Epithelial cell of esophagus (primary cell): ENCODE data around the gene MAFG.

Source experiments
- DNase-seq: peaks from one replicate; pipeline ENCODE4 v3.0.0; 2010; ENCODE audit warnings: low read depth
- H3K4me3 ChIP-seq: 2 replicates; pipeline ENCODE4 v1.5.1; 2011; ENCODE audit warnings: mild to moderate bottlenecking, low read length, control low read depth
- CTCF ChIP-seq: IDR thresholded peaks from 2 replicates; pipeline ENCODE4 v1.5.1; 2011; ENCODE audit warnings: low read depth, mild to moderate bottlenecking, low read length, control low read depth, inconsistent platforms; ENCODE audit not compliant: insufficient read depth; ENCODE audit errors: missing control alignments

MAFG gene

GRCh38 chr17:81909966-81910839, 17.3 kb downstream of the MAFG start:
- DNase-seq, result no peak
- peak overlapping the region; percentile 66 for H3K4me3 ChIP-seq
- TF ChIP-seq CTCF, result no peak

- no peak for DNase-seq
- no peak overlapping the region for H3K4me3 ChIP-seq
- TF ChIP-seq CTCF, result no peak
Observed at GRCh38 chr17:81909231-81909630, 18.3 kb downstream of the MAFG start.

GRCh38 chr17:81908793-81909192, 18.7 kb downstream of the MAFG start:
- no peak for DNase-seq
- TF ChIP-seq CTCF, result no peak
- no peak overlapping the region for H3K4me3 ChIP-seq

GRCh38 chr17:81907219-81908145, 20.1 kb downstream of the MAFG start:
- no peak for TF ChIP-seq CTCF
- no peak for DNase-seq
- no peak overlapping the region for H3K4me3 ChIP-seq

- no peak overlapping the region for H3K4me3 ChIP-seq
- no peak for DNase-seq
- TF ChIP-seq CTCF, result peak; percentile 22
Observed at GRCh38 chr17:81906476-81907218, 20.9 kb downstream of the MAFG start.

- H3K4me3 ChIP-seq, result no peak overlapping the region
- DNase-seq, result no peak
- TF ChIP-seq CTCF, result no peak
Observed at GRCh38 chr17:81905993-81906392, 21.5 kb downstream of the MAFG start.
